GM21786 (cell line): ENCODE results near the gene ARSD.

Experiments used
- ATAC-seq: cut with Tn5 transposase; IDR thresholded peaks from one replicate; pipeline ENCODE4 v1.9.1; 2021; ENCODE audit not compliant: unreplicated experiment

ARSD gene

GRCh38 chrX:2862404-2862803 is 66.7 kb downstream of the ARSD start:
- ATAC-seq: no peak

GRCh38 chrX:2859197-2859797 is 69.8 kb downstream of the ARSD start:
- no peak for ATAC-seq

- no peak for ATAC-seq
These were observed 71.6 kb downstream of the ARSD start for GRCh38 chrX:2857566-2857965.

GRCh38 chrX:2855761-2856160 is 73.4 kb downstream of the ARSD start:
- no peak for ATAC-seq

GRCh38 chrX:2854918-2855317 is 74.2 kb downstream of the ARSD start:
- ATAC-seq: no peak
